H1 (cell line): ENCODE measurements around the gene SAP30L. TPM values are rescaled to one million over a fixed set of nuclear protein-coding genes. Genes with fewer than 3 reads are reported as not detected.

Source experiments
- CHD2 ChIP-seq: IDR thresholded peaks from 2 replicates; pipeline ENCODE4 v1.6.1; 2012; ENCODE audit warnings: low read length, improper control_type of control experiment
- CTBP2 ChIP-seq: IDR thresholded peaks from 2 replicates; pipeline ENCODE4 v1.7.0; 2011; ENCODE audit warnings: borderline replicate concordance, mild to moderate bottlenecking, moderate library complexity, mixed read lengths, low read length; ENCODE audit not compliant: insufficient read depth, insufficient read length
- EGR1 ChIP-seq: IDR thresholded peaks from 2 replicates; pipeline ENCODE4 v1.6.1; 2011; ENCODE audit warnings: low read depth, low read length, borderline replicate concordance
- EZH2 ChIP-seq: fragments of 200-600 bp; sonication (generic); IDR thresholded peaks from 2 replicates; pipeline ENCODE4 v1.7.1; 2012; ENCODE audit warnings: low read depth, mild to moderate bottlenecking, moderate library complexity, low read length, inconsistent platforms; ENCODE audit not compliant: severe bottlenecking
- GABPA ChIP-seq: IDR thresholded peaks from 2 replicates; pipeline ENCODE4 v1.6.1; 2011; ENCODE audit warnings: mild to moderate bottlenecking, low read length, moderate library complexity, borderline replicate concordance; ENCODE audit not compliant: insufficient read depth
- HDAC6 ChIP-seq: IDR thresholded peaks from one replicate; pipeline ENCODE4 v1.7.1; 2012; ENCODE audit warnings: low read depth, mild to moderate bottlenecking, inconsistent platforms, low read length, moderate library complexity
- KDM4A ChIP-seq: IDR thresholded peaks from one replicate; pipeline ENCODE4 v1.7.1; 2012; ENCODE audit warnings: low read depth, mild to moderate bottlenecking, moderate library complexity, low read length, inconsistent platforms; ENCODE audit not compliant: severe bottlenecking
- PHF8 ChIP-seq: fragments of 200-600 bp; sonication (generic); conservative IDR thresholded peaks from 2 replicates; pipeline ENCODE4 v1.7.1; 2012; ENCODE audit warnings: low read depth, mild to moderate bottlenecking, inconsistent platforms, low read length, moderate library complexity
- RNF2 ChIP-seq: fragments of 200-900, 300-1000 bp; sonication (generic); IDR thresholded peaks from 2 replicates; pipeline ENCODE4 v1.7.1; 2016; ENCODE audit warnings: borderline replicate concordance, low read depth, mild to moderate bottlenecking, antibody characterized with exemption, low read length; ENCODE audit not compliant: poor library complexity, severe bottlenecking; ENCODE audit errors: missing control alignments
- SIN3A ChIP-seq, 2 experiments: IDR thresholded peaks in 1 of 2; conservative IDR thresholded peaks in 1 of 2; 2 replicates each; pipeline ENCODE4 v1.6.1; 2011 to 2012; ENCODE audit warnings: low read length in 2 of 2, improper control_type of control experiment in 1 of 2, low read depth in 1 of 2, mild to moderate bottlenecking in 1 of 2
- SP1 ChIP-seq: IDR thresholded peaks from 2 replicates; pipeline ENCODE4 v1.6.1; 2011; ENCODE audit warnings: low read depth, low read length
- SRF ChIP-seq: IDR thresholded peaks from 2 replicates; pipeline ENCODE4 v1.6.1; 2011; ENCODE audit warnings: mild to moderate bottlenecking, low read depth, low read length, moderate library complexity
- SUZ12 ChIP-seq: fragments of 200-600 bp; sonication (generic); IDR thresholded peaks from 2 replicates; pipeline ENCODE4 v1.6.1; 2012; ENCODE audit warnings: mild to moderate bottlenecking, inconsistent platforms, low read length, moderate library complexity, mixed read lengths
- TAF7 ChIP-seq: optimal IDR thresholded peaks from 2 replicates; pipeline ENCODE3; 2011; ENCODE audit warnings: low read depth, mild to moderate bottlenecking, inconsistent platforms, low read length, moderate library complexity, borderline replicate concordance
- TBP ChIP-seq: IDR thresholded peaks from 2 replicates; pipeline ENCODE4 v1.6.1; 2011; ENCODE audit warnings: low read depth, low read length, improper control_type of control experiment
- polyA plus RNA-seq, 7 experiments: library from polyadenylated mRNA; depleted of rRNA in 3 of 7; stranded (reverse) in 5 of 7; unstranded in 2 of 7; fragments of >200 nt in 5 of 7; fragments of 200-250 nt in 2 of 7; gene quantifications; 1 replicate in 5 of 7; 2 replicates in 1 of 7; 4 replicates in 1 of 7; pipeline versions ENCODE4 v1.2.1 to v1.2.3, GENCODE V29; 2011 to 2013; ENCODE audit warnings: missing spikeins in 2 of 7, mixed read lengths in 2 of 7
- total RNA-seq: library from RNA; stranded (reverse); fragmentation: NEBNext Ultra II Directional; extraction: Animal tissue kit (Norgen Biotek cat#: 25700); gene quantifications from 2 replicates; pipeline ENCODE4 v1.2.1, GENCODE V29; 2021
- TF ChIP-seq, protein P1 (sequence below), 3 experiments: IDR thresholded peaks; 1 replicate in 2 of 3; 2 replicates in 1 of 3; pipeline versions ENCODE4 v1.5.1 to v1.6.1; 2011; ENCODE audit warnings: low read length in 3 of 3, mild to moderate bottlenecking in 3 of 3, inconsistent platforms in 2 of 3, low read depth in 1 of 3, moderate library complexity in 1 of 3; ENCODE audit not compliant: insufficient read depth in 1 of 3; ENCODE audit errors: control extremely low read depth in 1 of 3

SAP30L gene
- total and polyA plus RNA-seq, 2 of the 8 experiments (the other 6 are each of a cell fraction or from before 2014, with no cell fraction given) = 12.2 to 31.5 TPM

DNA sequence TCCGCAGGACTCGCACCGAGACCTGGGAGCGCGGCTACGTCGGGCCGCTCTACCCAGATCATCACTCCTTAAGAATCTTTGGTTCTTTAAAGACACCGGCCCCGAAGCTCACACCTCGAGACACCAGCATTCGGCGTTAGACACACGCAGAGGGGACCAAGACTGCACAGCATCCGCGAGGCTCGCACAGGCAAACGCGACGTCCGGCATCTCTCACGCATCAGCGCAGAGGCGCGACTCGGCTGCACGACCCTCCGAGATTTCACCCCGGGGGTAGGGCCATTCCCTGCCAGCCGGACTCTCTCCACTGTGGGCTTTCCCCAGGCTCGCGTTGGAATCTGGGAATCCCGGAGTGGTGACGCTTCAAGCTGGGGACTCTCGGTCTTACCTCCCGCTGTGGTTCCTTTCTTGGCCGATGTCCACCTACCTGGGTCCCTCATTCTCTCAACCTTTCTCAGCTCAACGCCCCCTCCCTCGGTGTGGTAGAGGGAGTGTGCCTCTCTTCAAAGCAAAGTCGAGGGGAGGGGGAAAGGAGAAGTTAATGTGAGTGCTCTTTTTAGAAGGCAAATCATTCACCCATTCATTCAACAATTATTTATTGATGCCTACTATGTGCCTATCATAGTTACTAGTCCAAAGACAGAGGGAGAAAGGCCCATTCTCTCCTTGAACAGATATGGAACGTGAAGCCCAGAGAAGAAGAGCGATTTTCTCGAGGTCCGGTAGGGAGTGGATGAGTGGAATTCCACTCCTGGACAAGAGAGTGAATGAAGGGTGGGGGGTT is 33.6 kb downstream of the SAP30L start (continued):
- TF ChIP-seq TBP (no peak), HDAC6 (no peak), TAF7 (no peak), EGR1 (peak; percentile 28; the same call in 1 of the 2 replicates), SUZ12 (peak; percentile 95), SRF (no peak), CTBP2 (peak; percentile 81), SIN3A (conservative IDR thresholded peaks at IDR 0.05 in 1 of 2, IDR thresholded peaks at IDR 0.05 in 1 of 2; ENCODE audit: low read depth in 1 of 2, low read length in 2 of 2) (no peak), EZH2 (peak; percentile 86), SP1 (no peak), RNF2 (peak; percentile 1), CHD2 (no peak; the same call in 1 of the 2 replicates), KDM4A (peak; percentile 25), GABPA (no peak), PHF8 (no peak)
- TF ChIP-seq, protein P1, sequence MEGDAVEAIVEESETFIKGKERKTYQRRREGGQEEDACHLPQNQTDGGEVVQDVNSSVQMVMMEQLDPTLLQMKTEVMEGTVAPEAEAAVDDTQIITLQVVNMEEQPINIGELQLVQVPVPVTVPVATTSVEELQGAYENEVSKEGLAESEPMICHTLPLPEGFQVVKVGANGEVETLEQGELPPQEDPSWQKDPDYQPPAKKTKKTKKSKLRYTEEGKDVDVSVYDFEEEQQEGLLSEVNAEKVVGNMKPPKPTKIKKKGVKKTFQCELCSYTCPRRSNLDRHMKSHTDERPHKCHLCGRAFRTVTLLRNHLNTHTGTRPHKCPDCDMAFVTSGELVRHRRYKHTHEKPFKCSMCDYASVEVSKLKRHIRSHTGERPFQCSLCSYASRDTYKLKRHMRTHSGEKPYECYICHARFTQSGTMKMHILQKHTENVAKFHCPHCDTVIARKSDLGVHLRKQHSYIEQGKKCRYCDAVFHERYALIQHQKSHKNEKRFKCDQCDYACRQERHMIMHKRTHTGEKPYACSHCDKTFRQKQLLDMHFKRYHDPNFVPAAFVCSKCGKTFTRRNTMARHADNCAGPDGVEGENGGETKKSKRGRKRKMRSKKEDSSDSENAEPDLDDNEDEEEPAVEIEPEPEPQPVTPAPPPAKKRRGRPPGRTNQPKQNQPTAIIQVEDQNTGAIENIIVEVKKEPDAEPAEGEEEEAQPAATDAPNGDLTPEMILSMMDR (IDR thresholded peaks at IDR 0.05; ENCODE audit: control extremely low read depth in 1 of 3, insufficient read depth in 1 of 3, low read depth in 1 of 3, low read length in 3 of 3) = no peak
